HG03045 (cell line): ENCODE data around the gene CMKLR1.

Experiments
- ATAC-seq: cut with Tn5 transposase; IDR thresholded peaks from one replicate; pipeline ENCODE4 v1.9.1; 2021; ENCODE audit warnings: mild to moderate bottlenecking, moderate library complexity; ENCODE audit not compliant: unreplicated experiment

Gene CMKLR1

GRCh38 chr12:108269224-108269623, 69.9 kb downstream of the CMKLR1 start:
- no peak for ATAC-seq

DNA sequence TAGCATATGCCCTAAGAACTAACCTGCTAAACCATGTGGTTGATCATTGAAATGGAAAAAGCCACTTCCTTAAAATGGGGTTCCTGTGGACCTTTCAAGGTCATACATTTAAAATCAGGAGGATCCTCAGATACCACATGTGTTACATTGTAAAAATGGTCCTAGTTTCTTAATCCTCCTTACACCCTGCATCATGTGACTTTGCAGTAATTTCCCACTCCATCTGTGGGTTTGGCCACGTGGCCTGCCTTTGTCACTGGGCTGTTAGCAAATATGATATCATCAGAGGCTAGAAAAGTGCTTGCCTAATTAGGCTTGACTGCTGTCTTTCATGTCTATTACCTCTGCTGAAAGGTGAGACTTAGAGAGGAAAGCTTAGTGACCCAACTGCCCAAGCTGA, 70.7 kb downstream of the CMKLR1 start:
- no peak for ATAC-seq

GRCh38 chr12:108267450-108267849, 71.7 kb downstream of the CMKLR1 start:
- no peak for ATAC-seq

DNA sequence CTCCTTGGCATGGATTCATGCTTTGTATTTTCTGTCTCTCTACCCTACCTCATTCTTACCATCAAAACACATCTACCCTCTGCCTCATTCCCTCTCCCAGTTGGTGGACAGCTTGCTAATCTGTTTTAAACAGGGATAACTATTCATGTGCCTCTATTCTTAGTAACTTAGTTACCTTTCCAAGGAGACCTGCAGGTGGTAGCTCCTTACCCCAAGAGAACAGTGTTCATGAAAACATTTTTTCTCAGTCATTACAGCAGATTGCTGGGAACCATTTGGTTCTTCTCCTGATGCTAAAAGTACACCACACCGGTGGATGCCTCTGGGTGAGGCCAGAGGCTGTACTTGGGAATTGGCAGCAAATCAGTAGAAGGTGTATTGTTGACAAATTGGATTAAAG, 73.0 kb downstream of the CMKLR1 start:
- ATAC-seq = no peak

DNA sequence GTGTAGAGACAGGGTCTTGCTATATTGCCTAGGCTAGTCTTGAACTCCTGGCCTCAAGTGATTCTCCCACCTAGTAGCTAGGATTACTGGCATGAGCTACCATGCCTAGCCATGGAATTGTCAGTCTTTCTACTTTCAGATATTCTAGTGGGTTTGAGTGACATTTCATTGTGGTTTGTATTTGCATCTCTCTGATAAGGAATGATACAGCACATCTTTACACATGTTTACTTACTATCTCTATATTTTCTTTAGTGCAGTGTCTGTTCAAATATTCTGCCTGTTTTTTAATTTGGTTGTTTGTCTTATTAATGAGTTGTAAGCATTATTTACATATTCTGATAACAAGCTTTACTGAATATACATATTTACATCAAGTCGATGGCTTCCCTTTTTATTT, 73.6 kb downstream of the CMKLR1 start:
- no peak for ATAC-seq

DNA sequence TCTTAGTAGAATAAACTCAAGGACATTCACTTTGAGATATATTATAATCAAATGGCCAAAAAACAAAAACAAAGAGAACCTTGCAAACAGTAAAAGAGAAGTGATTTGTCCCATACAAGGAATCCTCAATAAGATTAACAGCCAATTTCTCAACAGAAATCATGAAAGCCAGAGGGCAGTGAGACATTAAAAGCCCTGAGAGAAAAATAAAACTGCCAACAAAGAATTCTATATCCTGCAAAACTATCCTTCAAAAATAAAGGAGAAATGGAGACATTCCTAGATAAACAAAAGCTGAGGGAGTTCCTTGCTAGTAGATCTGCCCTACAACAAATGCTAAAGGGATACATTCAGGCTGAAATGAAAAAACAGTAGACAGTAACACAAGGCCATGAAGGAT, 78.1 kb downstream of the CMKLR1 start:
- no peak for ATAC-seq

DNA sequence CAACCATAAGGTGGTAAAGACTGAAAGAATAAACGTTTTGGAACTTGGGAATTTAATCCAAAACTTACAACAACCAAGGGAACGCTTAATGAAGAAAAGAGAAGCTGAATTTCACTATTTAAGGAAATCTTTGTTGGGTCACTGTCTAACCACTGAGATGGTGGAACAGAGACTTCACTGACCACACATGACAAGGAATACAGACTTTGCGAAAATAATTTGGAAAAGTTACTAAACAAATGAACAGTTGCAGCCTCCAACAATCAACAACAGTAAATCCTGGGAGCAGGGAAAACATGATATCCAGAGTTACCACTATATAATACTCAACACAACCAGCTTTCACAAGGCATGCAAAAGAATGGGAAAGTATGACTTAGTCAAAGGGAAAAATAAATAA, 79.1 kb downstream of the CMKLR1 start:
- no peak for ATAC-seq

DNA sequence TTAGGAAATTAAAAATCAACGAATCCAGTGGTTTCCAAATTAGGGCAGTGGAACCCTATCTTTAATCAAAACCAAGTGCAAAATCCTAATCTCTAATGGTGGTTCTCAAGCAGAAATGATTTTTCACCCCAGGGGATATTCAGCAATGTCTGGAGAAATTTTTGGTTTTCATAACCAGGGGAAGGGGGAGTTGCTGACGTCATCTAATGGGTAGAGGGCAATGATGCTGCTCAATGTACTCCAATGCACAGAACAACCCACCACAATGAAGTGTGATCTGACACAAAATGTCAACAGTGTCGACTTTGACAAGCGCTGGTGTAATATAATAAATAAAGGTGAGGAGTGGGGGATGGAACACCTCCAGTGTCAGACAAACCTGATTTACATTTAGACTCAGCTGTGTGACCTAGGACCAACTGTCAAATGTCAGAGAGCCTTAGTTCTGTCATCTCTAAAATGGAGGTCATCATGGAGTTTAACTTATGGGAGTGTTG, 81.5 kb downstream of the CMKLR1 start:
- ATAC-seq = no peak

- no peak for ATAC-seq
These were observed 82.1 kb downstream of the CMKLR1 start for GRCh38 chr12:108257004-108257403.

DNA sequence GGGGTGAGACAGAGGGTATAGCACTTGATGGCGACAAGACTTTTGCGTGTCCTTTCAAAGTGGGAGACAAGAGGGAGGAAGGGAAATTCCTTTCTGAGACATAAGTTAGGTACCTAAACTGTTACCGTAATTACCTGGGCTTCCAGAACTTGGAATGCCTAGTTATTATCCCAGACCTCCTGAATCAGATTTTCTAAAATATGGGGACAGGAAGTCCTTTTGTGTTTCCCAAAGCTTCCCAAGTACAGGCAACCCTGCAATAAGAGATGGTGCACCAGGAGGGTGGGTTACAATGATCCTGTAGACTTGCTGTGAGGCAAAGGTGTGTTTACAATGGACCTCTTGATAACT, 83.9 kb downstream of the CMKLR1 start:
- no peak for ATAC-seq

DNA sequence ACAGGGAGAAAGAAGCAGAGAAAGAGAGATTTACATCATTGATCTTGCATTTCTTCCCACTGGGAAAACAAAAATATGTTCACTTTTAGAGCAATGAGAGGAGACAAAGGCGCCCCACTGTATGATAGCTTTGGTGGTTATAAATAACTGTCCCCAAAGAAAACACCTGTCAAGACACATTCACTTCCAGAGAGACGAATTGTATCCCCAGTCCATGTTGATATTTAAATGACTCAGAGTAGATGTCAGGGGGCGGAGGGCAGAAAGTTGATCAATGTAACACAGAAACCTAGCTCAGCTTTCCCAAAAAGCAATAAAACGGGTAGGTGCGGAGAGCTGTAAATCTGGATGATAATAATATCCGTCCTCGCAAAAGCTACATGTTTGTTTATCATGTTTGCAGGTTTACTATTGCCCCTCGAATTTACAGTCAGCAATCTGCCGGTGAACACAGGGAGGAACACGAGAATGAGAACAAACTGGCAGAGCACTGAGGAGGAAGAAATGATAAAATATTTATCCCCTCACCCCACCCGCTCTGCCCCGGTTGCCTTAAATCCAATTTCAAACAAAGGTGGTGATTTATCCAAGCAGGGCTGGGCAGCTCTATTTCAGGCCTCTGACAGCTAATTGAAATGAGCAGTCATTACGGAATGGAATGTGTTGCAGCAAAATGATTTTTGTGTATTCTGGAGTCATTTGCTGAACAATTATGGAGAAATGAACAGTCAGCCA, 84.4 kb downstream of the CMKLR1 start:
- no peak for ATAC-seq

GRCh38 chr12:108254030-108254429, 85.1 kb downstream of the CMKLR1 start:
- ATAC-seq = no peak

- ATAC-seq = no peak
These were observed 85.6 kb downstream of the CMKLR1 start for GRCh38 chr12:108253540-108253939.

GRCh38 chr12:108252523-108252922, 86.6 kb downstream of the CMKLR1 start:
- ATAC-seq = no peak

- ATAC-seq = no peak
These were observed 91.1 kb downstream of the CMKLR1 start for GRCh38 chr12:108248011-108248410.

GRCh38 chr12:108247130-108247529, 92.0 kb downstream of the CMKLR1 start:
- ATAC-seq = no peak

- ATAC-seq = no peak
These were observed 97.0 kb downstream of the CMKLR1 start for GRCh38 chr12:108241986-108242703.

GRCh38 chr12:108240928-108241327, 98.2 kb downstream of the CMKLR1 start:
- no peak for ATAC-seq

DNA sequence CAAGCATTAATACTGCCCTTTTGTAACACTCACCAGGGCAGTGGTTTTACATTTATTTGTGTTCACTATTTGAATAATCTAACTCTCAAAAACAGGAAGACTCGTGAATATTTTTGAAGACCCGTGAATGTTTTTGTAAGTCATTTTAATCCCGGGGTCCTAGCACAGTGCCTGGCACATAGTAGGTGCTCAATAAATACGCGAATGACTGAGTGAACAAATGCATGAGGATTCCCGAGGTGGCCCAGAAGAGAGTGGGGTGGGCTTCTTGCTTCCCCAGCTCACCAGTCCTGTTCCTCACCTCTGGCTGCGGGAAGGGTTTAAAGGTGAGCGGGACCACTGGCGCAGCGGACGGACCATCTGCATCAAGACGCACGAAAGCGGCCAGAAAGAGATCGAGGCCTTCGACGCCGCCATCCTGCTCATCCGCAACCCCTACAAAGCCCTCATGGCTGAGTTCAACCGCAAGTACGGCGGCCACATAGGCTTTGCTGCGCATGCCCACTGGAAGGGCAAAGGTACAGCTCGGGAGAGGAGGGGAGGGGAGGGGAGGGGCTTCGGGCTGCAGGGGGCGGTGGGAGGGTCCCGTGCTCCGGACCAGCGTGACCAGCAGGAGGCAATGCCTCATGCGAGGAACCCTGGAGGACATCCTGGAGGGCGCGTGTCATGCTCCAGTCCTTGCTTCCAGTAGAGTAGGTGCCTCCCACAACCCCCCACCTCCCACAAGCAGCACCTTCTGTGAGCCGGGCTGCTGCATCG, 98.9 kb downstream of the CMKLR1 start:
- ATAC-seq = no peak

DNA sequence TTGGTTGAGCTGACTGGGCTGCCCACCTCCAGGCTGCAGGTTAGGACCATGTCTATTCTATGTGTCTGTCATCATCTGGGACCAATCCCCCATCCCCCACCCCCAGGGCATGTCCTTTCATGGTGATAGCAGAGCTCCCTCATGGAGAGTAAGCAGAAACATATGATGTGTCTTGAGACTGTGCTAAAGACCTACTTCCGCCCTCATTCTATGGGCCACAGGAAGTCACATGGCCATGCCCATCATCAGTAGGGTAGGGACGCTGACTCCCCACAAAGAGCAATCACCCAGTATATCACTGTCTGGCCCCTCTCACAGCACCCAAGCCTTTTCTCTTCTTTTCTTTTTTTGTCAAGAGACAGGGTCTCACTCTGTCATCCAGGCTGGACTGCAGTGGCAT, 99.7 kb downstream of the CMKLR1 start:
- no peak for ATAC-seq

GRCh38 chr12:108238474-108238873, 100.6 kb downstream of the CMKLR1 start:
- ATAC-seq = no peak
